ENCODE measurements around the gene MUC5AC.

Gene MUC5AC

DNA sequence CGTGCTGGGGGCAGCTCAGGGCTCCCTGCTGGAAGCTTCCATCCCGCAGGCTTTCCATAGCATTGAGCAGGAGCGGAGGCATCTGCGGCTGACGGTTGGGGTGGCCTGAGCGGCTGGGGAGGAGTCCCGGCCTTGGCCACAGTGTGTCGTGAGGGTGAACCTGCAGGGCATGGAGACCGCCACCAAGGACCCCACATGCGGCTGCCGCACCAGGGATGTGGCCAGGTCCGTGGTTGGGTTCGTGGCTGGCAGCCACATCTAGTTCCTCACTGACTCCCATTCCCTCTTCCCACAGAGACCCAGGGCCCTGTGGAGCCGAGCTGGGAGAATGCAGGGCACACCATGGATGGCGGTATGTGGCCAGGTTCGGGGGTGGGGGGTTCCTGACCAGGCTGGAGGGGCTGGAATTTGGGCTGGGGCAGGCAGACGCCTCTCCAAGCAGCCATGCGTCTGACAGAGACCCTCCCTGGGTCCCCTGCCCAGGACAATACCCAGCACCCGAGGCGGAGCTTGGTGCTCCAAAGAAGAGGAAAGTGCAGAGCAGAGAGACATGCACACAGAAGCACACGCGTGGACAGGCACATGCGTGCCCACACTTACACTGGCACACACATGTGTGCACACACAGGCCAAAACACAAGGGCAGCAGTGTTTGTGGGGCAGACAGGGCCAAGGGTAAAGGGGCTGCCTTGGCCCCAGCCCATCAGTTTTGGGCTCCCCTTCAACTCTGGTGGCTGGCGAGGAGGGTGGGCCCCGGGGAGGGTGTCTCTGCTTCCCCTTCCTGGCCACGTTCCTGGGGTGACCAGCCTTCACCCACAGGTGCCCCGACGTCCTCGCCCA is 67.9 kb downstream of the MUC5AC start:
- DNase-seq (ENCODE audit: low spot score) = peak; percentile 62

DNA sequence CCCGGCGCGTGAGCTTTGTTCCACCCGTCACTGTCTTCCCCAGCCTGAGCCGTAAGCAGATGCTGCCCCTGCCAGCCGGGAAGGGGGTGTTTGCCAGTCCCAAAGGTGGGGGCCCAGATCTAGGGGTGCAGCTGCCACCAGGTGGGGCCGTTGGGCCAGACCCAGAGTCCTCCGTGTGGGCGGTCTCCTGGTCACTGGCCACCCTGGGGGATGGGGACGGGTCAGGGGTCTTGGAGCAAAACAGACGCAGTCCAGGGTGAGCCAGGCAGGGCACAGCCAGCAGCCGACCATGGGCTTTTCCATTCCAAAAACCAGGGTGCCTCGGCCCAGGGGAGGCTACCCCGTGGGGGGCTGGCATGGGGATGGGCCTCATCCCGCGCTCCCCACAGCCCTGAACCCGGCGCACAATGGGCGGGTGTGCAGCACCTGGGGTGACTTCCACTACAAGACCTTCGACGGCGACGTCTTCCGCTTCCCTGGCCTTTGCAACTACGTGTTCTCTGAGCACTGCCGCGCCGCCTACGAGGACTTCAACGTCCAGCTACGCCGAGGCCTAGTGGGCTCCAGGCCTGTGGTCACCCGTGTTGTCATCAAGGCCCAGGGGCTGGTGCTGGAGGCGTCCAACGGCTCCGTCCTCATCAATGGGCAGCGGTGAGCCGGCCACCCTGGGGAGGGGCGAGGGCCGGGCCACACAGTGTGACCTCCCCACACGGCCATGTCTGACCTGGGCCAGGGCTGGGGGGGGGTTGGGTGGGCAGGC is 68.7 kb downstream of the MUC5AC start:
- peak; percentile 64 for DNase-seq (ENCODE audit: low spot score)

DNA sequence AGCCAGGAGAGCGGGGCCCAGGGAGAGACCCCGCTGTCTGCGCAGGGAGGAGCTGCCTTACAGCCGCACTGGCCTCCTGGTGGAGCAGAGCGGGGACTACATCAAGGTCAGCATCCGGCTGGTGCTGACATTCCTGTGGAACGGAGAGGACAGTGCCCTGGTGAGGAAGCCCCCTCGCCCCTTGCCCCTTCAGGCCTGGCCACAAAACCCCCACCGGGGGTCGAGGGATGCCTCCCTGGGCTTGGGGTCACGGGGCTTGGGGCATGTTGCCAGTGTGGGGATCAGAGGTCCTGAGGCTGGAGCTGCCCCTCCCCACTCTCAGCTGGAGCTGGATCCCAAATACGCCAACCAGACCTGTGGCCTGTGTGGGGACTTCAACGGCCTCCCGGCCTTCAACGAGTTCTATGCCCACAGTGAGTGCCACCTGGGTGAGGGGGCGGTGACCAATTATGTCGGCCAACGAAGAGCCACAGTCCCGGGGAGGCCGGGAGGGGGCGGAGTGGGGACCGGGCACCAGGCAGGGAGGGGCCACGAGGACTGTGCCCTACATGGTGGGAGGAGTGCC is 69.3 kb downstream of the MUC5AC start:
- DNase-seq (ENCODE audit: low spot score) = no peak

DNA sequence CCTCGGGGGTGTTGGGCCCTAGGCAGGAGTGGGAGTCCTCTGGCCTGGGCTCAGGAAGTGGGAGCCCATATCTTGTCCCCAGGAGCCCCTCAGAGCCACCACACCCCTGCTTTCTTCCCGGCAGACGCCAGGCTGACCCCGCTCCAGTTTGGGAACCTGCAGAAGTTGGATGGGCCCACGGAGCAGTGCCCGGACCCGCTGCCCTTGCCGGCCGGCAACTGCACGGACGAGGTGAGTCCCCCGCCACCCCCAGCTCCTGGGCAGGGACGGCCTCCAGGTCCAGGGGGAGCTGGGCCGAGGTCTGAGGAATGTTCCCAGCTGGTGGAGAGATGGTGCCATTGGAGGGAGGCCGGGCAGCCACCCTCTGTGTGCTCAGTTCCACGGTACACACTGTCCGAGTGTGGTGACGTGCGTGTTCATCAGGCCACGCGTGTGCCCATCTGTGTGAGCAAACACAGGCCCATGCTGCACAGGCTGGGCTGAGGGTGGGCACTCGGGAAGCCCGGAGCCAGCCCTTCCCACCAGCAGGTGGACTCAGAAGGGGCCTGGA is 69.9 kb downstream of the MUC5AC start:
- peak; percentile 57 for DNase-seq (ENCODE audit: low spot score)

DNA sequence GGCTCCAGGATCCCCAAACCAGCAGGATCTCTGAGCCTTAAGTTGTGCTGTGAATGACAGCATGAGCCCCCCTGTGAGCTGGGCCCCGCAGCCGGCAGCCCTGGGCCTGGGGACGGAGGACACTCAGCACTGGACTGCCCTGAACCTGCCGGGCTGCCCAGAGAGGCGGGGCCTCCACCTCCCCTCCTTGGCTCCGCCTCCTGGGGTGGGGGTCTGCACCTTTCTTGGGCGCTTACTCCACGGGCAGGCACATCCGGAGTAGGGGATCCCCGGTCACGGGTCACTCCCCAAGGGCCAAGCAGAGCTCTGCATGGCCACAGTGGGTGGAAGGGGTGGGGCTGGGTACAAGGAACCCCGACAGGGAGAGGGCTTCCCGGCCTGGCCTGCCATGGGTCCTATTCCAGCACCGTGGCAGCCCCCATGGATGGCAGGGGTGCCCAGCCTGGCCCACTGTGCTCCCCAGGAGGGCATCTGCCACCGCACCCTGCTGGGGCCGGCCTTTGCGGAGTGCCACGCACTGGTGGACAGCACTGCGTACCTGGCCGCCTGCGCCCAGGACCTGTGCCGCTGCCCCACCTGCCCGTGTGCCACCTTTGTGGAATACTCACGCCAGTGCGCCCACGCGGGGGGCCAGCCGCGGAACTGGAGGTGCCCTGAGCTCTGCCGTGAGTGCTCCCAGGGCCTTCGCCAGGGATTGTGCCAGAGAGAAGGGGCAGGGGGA is 70.5 kb downstream of the MUC5AC start:
- peak; percentile 60 for DNase-seq (ENCODE audit: low spot score)

DNA sequence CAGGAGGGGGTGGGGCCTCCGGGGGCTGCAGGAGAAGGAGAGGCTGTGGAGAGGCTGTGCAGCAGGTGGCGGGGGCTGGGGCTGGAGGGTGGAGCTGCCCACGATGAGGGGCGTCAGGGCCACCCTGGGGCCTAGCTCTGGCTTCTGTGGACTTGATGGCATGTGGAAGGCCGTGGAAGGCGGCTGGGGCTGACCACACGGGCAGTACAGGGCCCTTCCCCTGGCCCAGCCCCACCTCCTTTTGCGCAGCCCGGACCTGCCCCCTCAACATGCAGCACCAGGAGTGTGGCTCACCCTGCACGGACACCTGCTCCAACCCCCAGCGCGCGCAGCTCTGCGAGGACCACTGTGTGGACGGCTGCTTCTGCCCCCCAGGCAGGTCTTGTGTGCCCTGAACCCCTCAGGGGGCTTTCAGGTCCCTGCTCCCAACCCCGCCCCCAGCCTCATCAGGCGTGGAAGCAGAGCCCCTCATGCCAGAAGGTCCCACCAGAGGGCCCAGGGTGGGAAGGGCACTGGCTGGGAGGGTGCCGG is 71.2 kb downstream of the MUC5AC start:
- peak; percentile 46 for DNase-seq (ENCODE audit: low spot score)

DNA sequence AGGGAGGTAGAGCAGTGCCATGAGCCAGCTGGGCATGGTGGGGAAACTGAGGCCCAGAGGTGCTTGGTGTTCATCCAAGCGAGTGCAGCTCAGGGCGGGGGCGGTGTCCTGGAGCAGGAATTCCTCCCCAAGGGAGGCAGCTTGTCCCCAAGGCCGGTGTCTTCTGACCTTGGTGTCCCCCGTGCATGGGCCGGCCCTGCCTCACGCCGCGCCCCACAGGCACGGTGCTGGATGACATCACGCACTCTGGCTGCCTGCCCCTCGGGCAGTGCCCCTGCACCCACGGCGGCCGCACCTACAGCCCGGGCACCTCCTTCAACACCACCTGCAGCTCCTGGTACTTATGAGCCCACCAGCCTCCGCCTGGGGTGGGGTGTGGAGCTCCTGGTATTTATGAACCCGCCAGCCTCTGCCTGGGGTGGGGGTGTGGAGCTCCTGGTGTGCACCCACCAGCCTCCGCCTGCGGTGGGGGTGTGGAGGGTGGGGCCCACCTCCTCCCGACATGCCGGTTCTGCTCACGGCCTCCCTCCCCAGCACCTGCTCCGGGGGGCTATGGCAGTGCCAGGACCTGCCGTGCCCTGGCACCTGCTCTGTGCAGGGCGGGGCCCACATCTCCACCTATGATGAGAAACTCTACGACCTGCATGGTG is 71.8 kb downstream of the MUC5AC start:
- DNase-seq (ENCODE audit: low spot score) = peak; percentile 55

DNA sequence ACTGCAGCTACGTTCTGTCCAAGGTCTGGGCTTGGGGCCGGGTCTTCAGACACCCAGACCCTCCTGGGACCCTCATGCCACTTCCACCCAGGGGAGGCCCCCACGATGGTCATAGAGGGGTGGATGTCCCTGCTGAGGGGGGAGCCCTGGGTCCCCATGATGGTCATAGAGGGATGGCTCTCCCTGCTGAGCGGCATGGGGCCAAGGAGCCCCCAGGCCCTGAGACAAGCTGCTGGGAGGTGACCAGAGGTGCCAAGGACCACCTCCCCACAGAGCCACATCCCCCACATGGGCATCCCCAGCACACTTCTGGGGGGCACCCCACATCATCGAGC is 72.3 kb downstream of the MUC5AC start:
- no peak for DNase-seq (ENCODE audit: low spot score)

DNA sequence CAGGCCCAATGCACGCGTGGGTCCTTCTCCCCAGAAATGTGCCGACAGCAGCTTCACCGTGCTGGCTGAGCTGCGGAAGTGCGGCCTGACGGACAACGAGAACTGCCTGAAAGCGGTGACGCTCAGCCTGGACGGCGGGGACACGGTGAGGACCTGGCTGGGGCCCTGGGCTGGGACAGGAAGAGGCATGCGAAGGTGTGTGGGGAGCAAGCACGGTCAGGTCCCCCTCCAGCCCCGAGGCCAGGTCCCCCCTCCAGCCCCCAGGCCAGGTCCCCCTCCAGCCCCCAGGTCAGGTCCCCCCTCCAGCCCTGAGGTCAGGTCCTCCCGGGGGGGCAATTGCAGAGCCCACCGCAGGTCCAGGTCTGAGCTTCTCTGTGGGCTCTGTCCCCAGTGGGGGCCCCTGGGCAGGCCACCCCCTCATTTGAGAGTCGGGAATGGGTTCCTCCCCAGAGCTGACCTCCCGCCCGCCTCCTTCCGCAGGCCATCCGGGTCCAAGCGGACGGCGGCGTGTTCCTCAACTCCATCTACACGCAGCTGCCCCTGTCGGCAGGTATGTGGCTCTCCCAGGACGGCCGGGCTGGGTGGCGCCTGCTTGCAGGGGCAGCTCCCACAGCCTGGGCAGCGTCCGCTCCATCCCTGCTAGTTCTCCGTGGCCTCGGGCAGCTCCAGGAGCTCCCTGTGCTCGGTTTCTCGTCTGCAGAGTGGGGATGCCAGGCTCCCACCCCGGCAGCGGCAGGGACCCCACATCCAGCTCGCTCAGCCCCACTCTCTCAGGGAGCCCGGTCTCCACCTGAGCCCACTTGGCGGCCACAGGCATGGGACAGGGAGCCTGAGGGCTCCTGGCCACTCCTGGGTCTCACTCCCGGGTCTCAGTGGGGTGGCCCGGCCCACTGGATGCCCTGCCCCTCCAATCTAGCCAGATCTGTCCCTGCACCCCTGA is 73.0 kb downstream of the MUC5AC start:
- DNase-seq (ENCODE audit: low spot score) = peak; percentile 62

DNA sequence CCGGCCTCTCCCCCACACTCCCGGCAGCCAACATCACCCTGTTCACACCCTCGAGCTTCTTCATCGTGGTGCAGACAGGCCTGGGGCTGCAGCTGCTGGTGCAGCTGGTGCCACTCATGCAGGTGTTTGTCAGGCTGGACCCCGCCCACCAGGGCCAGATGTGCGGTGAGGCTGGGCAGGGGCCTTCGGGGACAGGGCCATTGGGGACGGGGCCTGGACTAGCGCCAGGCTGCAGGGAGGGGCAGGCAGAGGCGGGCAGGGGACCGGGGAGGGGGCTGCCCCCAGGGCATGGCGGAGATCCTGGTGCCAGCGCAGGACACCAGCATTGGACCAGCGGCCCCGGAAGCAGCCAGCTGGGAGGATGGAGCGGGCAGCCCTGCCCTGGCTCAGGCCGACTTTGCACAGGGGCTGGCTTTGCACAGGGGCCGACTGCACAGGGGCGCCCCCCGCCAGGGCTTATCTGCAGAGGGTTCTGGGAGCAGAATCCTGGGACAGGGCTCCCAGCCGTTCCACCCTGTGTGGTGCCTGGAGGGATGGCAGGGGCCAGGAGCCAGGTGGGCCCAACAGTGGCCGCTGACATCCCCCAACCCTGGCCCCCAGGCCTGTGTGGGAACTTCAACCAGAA is 73.8 kb downstream of the MUC5AC start:
- peak; percentile 47 for DNase-seq (ENCODE audit: low spot score)

DNA sequence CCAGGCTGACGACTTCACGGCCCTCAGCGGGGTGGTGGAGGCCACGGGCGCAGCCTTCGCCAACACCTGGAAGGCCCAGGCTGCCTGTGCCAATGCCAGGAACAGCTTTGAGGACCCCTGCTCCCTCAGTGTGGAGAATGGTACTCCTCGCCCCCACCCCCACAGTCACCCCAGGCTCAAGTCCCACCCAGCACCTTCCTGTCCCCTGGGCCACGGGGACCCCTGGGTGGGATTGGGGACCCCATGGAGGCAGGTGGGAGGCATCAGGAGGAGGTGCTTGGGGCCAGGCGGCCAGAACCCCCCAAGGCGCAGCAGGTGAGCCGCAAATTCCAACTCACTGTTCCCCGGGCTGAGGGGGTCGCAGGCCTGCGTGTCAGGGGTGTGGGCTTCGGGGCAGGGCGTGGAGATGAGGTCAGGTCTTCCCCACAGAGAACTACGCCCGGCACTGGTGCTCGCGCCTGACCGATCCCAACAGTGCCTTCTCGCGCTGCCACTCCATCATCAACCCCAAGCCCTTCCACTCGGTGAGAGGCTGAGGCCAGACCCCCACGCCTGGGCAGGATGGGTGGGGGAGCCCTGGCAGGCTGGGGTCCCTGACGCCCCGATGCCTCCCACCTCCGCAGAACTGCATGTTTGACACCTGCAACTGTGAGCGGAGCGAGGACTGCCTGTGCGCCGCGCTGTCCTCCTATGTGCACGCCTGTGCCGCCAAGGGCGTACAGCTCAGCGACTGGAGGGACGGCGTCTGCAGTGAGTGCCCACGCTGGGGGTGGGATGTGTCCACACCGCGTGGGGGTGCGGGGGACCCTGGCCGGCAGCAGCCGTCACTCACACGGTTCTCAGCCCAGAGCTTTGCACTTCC is 74.5 kb downstream of the MUC5AC start:
- DNase-seq (ENCODE audit: low spot score) = peak; percentile 63

DNA sequence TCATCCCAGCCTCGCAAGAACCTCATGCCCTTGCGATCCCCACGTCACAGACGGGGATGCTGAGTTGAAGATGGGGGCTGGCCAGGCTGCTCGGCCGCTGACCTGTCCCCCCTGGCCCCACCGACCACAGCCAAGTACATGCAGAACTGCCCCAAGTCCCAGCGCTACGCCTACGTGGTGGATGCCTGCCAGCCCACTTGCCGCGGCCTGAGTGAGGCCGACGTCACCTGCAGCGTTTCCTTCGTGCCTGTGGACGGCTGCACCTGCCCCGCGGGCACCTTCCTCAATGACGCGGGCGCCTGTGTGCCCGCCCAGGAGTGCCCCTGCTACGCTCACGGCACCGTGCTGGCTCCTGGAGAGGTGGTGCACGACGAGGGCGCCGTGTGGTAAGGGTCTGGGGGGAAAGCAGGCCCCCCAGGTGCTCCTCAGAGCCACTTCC is 75.1 kb downstream of the MUC5AC start:
- DNase-seq (ENCODE audit: low spot score) = no peak

DNA sequence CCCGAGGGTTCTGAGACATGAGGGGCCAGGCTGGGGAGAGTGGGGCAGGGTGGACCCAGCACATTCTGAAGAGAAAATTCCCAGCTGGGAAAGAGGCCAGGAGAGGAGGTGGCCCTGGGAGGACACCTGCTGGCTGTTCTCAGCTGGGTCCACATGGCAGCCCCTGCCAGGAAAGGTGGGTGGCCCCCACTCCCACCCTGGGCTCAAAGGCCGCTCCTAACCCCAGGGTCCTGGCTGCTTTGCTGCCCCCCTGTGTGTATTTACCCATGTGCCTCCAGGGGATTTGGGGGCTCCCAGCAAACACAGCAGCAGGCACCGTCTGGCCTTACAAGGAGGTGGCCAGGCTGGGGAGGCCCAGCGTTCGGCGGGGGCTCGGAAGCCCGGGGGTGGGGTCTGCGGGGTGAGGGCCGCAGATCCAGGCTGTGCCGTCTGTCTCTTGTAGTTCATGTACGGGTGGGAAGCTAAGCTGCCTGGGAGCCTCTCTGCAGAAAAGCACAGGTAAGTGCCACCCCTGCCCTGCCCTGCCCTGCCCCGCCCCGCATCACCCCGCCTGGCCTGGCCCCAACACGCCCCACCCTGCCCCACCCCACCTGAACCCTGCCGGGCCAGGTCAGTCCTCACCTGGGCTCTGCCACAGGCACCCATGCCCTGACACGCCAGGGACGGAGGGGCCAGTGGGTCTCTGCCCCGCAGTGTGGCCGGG is 75.7 kb downstream of the MUC5AC start:
- peak; percentile 62 for DNase-seq (ENCODE audit: low spot score)

DNA sequence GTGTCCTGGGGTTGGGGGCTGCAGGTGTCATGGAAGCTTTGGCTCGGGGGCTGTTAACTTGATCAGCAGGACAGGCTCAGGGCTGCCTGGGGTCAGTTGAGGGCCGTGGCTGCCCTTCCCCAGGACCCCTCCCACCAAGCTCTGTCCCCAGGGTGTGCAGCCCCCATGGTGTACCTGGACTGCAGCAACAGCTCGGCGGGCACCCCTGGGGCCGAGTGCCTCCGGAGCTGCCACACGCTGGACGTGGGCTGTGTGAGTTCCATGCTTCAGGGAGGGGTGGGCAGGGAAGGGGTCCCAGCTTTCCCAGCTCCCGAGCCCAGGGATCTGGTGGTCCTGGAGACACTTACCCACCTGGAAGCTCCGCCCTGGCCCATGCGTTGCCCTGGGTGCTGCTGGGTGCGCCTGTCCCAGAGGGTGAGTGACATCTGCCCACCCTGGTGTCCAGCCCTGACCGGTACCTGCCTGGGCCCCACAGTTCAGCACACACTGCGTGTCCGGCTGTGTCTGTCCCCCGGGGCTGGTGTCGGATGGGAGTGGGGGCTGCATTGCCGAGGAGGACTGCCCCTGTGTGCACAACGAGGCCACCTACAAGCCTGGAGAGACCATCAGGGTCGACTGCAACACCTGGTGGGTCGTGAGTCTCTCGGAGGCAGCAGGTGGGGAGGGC is 76.4 kb downstream of the MUC5AC start:
- peak; percentile 62 for DNase-seq (ENCODE audit: low spot score)

DNA sequence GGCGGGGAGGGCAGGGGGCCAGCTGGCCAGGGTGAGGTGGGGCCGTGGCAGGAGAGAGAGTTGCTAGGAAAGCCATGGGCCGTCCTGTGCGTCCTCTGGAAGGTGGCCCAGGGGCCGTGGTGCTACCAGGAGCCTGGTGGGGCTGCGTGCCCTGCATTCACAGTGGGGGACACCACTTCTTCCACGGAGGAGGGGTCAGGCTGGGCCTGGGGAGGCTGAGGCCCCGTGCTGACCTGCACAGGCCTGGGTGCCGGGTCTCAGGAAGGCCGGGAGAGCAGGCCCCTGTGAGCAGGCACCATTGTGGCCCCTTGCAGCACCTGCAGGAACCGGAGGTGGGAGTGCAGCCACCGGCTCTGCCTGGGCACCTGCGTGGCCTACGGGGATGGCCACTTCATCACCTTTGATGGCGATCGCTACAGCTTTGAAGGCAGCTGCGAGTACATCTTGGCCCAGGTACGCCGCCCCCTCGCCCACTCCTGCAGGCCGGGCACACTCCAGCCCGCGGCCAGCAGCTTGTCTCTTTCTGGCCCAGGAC is 77.1 kb downstream of the MUC5AC start:
- DNase-seq (ENCODE audit: low spot score) = peak; percentile 47

DNA sequence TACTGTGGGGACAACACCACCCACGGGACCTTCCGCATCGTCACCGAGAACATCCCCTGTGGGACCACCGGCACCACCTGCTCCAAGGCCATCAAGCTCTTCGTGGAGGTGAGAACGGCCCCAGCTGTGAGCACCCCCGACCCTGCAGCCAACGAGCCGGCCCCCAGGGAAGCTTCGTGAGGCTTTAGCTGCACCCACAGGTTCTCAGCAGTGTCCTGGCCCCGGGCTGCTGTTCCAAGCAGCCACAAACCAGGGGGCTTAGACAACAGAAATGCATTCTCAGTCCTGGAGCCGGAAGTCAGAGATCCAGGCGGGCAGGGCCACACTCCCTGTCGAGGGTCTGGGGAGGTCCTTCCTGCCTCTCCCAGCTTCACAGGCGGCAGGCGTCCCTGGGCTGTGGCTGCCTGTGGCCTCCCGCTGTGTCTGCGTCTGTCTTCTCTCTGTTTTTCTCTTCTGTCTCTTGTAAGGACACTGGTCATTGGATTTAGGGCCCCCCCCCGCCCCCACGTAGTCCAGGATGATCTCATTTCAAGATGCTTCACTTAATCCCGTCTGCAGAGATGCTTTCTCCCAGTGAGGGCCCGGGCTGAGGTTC is 77.7 kb downstream of the MUC5AC start:
- peak; percentile 51 for DNase-seq (ENCODE audit: low spot score)

DNA sequence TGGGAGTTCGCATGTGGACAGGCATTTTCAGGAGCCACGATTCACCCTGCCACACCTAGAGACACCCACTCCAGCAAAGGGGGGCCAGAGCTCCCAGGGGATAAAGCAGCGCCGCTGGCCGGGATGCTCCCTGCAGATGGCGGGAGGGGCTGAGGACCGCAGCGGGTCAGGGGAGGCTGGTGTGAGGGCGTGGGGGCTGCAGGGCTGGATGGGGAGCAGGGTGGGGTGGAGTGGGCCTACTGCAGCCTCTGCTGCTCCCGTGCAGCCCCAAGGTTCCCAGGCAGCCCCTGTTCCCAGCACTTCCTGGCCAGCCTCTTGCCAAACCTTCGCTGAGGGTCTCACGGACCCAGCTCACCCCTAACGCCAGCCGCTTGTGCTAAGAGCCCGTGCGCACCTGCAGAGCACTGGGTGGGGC is 78.2 kb downstream of the MUC5AC start:
- DNase-seq (ENCODE audit: low spot score) = peak; percentile 30

Measured in left forelimb (tissue), 1 donor.